Measurements from ENCODE around the gene TSPAN3. TPM values are rescaled to one million over a fixed set of nuclear protein-coding genes. Genes with fewer than 3 reads are reported as not detected.

Gene TSPAN3
- total RNA-seq, 2 donors from 2014 or later: 215 to 256 TPM

GRCh38 chr15:77085297-77085696 is 14.4 kb upstream of the TSPAN3 start:
- H3K9me3 ChIP-seq: no peaks in the 10 kb centered on the region
- H3K4me3 ChIP-seq: no peak overlapping the region
- peaks cover 0 to 11% of the 10 kb centered on the region in 2 donors for H3K4me1 ChIP-seq (ENCODE audit: control insufficient read depth in 1 of 2, low read depth in 2 of 2)
- TF ChIP-seq CTCF (IDR thresholded peaks at IDR 0.05): no peak
- H3K27me3 ChIP-seq (replicated peaks; ENCODE audit: insufficient read depth): no peaks in the 10 kb centered on the region
- peak overlapping the region in 1 of 2 donors; percentile 43 for H3K27ac ChIP-seq
- peak; percentile 28 for DNase-seq (ENCODE audit: low spot score)
- no peaks in the 10 kb centered on the region for H3K36me3 ChIP-seq
- peak; percentile 71 for ATAC-seq (ENCODE audit: insufficient number of reproducible peaks, low FRiP score, low read depth)

- no peak for DNase-seq (ENCODE audit: low spot score)
- no peak for ATAC-seq (ENCODE audit: insufficient number of reproducible peaks, low FRiP score, low read depth)
- Histone ChIP-seq H3K27ac (peak overlapping the region in 1 of 2 donors; percentile 43), H3K4me3 (no peak overlapping the region), H3K36me3 (no peaks in the 10 kb centered on the region), H3K9me3 (no peaks in the 10 kb centered on the region), H3K27me3 (replicated peaks; ENCODE audit: insufficient read depth) (no peaks in the 10 kb centered on the region), H3K4me1 (ENCODE audit: control insufficient read depth in 1 of 2, low read depth in 2 of 2) (peaks cover 0 to 11% of the 10 kb centered on the region in 2 donors)
- no peak for TF ChIP-seq CTCF (IDR thresholded peaks at IDR 0.05)
Measured at GRCh38 chr15:77084436-77084835, 13.5 kb upstream of the TSPAN3 start.

- no peaks in the 10 kb centered on the region for H3K27me3 ChIP-seq (replicated peaks; ENCODE audit: insufficient read depth)
- peaks cover 0 to 11% of the 10 kb centered on the region in 2 donors for H3K4me1 ChIP-seq (ENCODE audit: control insufficient read depth in 1 of 2, low read depth in 2 of 2)
- ATAC-seq (ENCODE audit: insufficient number of reproducible peaks, low FRiP score, low read depth) (peak; percentile 71), DNase-seq (ENCODE audit: low spot score) (peak; percentile 39)
- no peak for TF ChIP-seq CTCF (IDR thresholded peaks at IDR 0.05)
- peak overlapping the region; percentile 63 for H3K4me3 ChIP-seq
- H3K36me3 ChIP-seq: no peaks in the 10 kb centered on the region
- peak overlapping the region in 1 of 2 donors; percentile 43 for H3K27ac ChIP-seq
- no peaks in the 10 kb centered on the region for H3K9me3 ChIP-seq
Measured at GRCh38 chr15:77083381-77084160, 12.7 kb upstream of the TSPAN3 start.

GRCh38 chr15:77081971-77082370 is 11.1 kb upstream of the TSPAN3 start:
- TF ChIP-seq CTCF (IDR thresholded peaks at IDR 0.05): no peak
- ATAC-seq (ENCODE audit: insufficient number of reproducible peaks, low FRiP score, low read depth) (no peak), DNase-seq (ENCODE audit: low spot score) (no peak)
- no peak overlapping the region for H3K27ac ChIP-seq
- H3K4me1 ChIP-seq (ENCODE audit: control insufficient read depth in 1 of 2, low read depth in 2 of 2): peaks cover 0 to 11% of the 10 kb centered on the region in 2 donors
- H3K4me3 ChIP-seq: no peak overlapping the region
- H3K9me3 ChIP-seq: no peaks in the 10 kb centered on the region
- H3K36me3 ChIP-seq: no peaks in the 10 kb centered on the region
- no peaks in the 10 kb centered on the region for H3K27me3 ChIP-seq (replicated peaks; ENCODE audit: insufficient read depth)

GRCh38 chr15:77076323-77076915 is 5.5 kb upstream of the TSPAN3 start:
- ATAC-seq (ENCODE audit: insufficient number of reproducible peaks, low FRiP score, low read depth): no peak

More at GRCh38 chr15:77076323-77076915, 5.5 kb upstream of the TSPAN3 start:
- Histone ChIP-seq H3K27me3 (replicated peaks; ENCODE audit: insufficient read depth) (no peaks in the 10 kb centered on the region), H3K4me3 (no peak overlapping the region), H3K4me1 (ENCODE audit: control insufficient read depth in 1 of 2, low read depth in 2 of 2) (peaks cover 0 to under 1% of the 10 kb centered on the region in 2 donors), H3K9me3 (no peaks in the 10 kb centered on the region), H3K27ac (no peak overlapping the region), H3K36me3 (no peaks in the 10 kb centered on the region)
- no peak for TF ChIP-seq CTCF (IDR thresholded peaks at IDR 0.05)
- no peak for DNase-seq (ENCODE audit: low spot score)

Measured in thoracic aorta (tissue), 2 donors.